ENCODE measurements around the gene VAMP3. TPM values are rescaled to one million over a fixed set of nuclear protein-coding genes. Genes with fewer than 3 reads are reported as not detected.

The VAMP3 gene
- total RNA-seq, 1 donor, result 101 TPM

GRCh38 chr1:7761103-7761502 lies 10.0 kb upstream of the VAMP3 start:
- H4K20me1 ChIP-seq (ENCODE audit: insufficient read depth, low read length), result no peaks in the 10 kb centered on the region
- H3K4me2 ChIP-seq (ENCODE audit: insufficient read depth, low read length), result no peak overlapping the region
- peaks cover 4% of the 10 kb centered on the region for H3K27me3 ChIP-seq (ENCODE audit: insufficient read depth, low read length)
- H3K4me1 ChIP-seq (ENCODE audit: insufficient read depth, low read length), result no peaks in the 10 kb centered on the region
- no peaks in the 10 kb centered on the region for H3K9me3 ChIP-seq (ENCODE audit: low read depth, low read length)
- H3K36me3 ChIP-seq (ENCODE audit: insufficient read depth, low read length), result no peaks in the 10 kb centered on the region
- no peak for DNase-seq (ENCODE audit: insufficient read length, low spot score, missing footprints)
- no peak overlapping the region for H2AFZ ChIP-seq (ENCODE audit: low read length)
- no peaks in the 10 kb centered on the region for H3K79me2 ChIP-seq (ENCODE audit: insufficient read depth, low read length)
- TF ChIP-seq CTCF (IDR thresholded peaks at IDR 0.05; ENCODE audit: extremely low read depth, low read depth, low read length), result no peak
- no peak overlapping the region for H3K27ac ChIP-seq (ENCODE audit: low read depth, low read length)
- no peak overlapping the region for H3K4me3 ChIP-seq (ENCODE audit: insufficient read depth, low read length)

- Histone ChIP-seq H3K9me3 (ENCODE audit: low read depth, low read length) (no peaks in the 10 kb centered on the region), H3K4me2 (ENCODE audit: insufficient read depth, low read length) (no peak overlapping the region), H4K20me1 (ENCODE audit: insufficient read depth, low read length) (peaks cover 3% of the 10 kb centered on the region), H2AFZ (ENCODE audit: low read length) (no peak overlapping the region), H3K4me1 (ENCODE audit: insufficient read depth, low read length) (peaks cover 9% of the 10 kb centered on the region), H3K36me3 (ENCODE audit: insufficient read depth, low read length) (no peaks in the 10 kb centered on the region), H3K4me3 (ENCODE audit: insufficient read depth, low read length) (no peak overlapping the region), H3K79me2 (ENCODE audit: insufficient read depth, low read length) (peaks cover 10% of the 10 kb centered on the region), H3K27ac (ENCODE audit: low read depth, low read length) (no peak overlapping the region), H3K27me3 (ENCODE audit: insufficient read depth, low read length) (no peaks in the 10 kb centered on the region)
- no peak for DNase-seq (ENCODE audit: insufficient read length, low spot score, missing footprints)
- TF ChIP-seq CTCF (IDR thresholded peaks at IDR 0.05; ENCODE audit: extremely low read depth, low read depth, low read length), result no peak
Observed at GRCh38 chr1:7767176-7767575, 3.9 kb upstream of the VAMP3 start.

- Histone ChIP-seq H4K20me1 (ENCODE audit: insufficient read depth, low read length) (peaks cover 7% of the 10 kb centered on the region), H3K4me3 (ENCODE audit: insufficient read depth, low read length) (no peak overlapping the region), H3K9me3 (ENCODE audit: low read depth, low read length) (no peaks in the 10 kb centered on the region), H3K4me2 (ENCODE audit: insufficient read depth, low read length) (no peak overlapping the region), H3K4me1 (ENCODE audit: insufficient read depth, low read length) (peaks cover 11% of the 10 kb centered on the region), H3K27ac (ENCODE audit: low read depth, low read length) (no peak overlapping the region), H2AFZ (ENCODE audit: low read length) (no peak overlapping the region), H3K79me2 (ENCODE audit: insufficient read depth, low read length) (peaks cover 24% of the 10 kb centered on the region), H3K36me3 (ENCODE audit: insufficient read depth, low read length) (no peaks in the 10 kb centered on the region), H3K27me3 (ENCODE audit: insufficient read depth, low read length) (no peaks in the 10 kb centered on the region)
- TF ChIP-seq CTCF (IDR thresholded peaks at IDR 0.05; ENCODE audit: extremely low read depth, low read depth, low read length), result no peak
- DNase-seq (ENCODE audit: insufficient read length, low spot score, missing footprints), result no peak
Observed at GRCh38 chr1:7768583-7768982, 2.5 kb upstream of the VAMP3 start.

- Histone ChIP-seq H3K36me3 (ENCODE audit: insufficient read depth, low read length) (peaks cover 11% of the 10 kb centered on the region), H3K79me2 (ENCODE audit: insufficient read depth, low read length) (peaks cover 36% of the 10 kb centered on the region), H3K4me1 (ENCODE audit: insufficient read depth, low read length) (peaks cover 11% of the 10 kb centered on the region), H3K4me3 (ENCODE audit: insufficient read depth, low read length) (no peak overlapping the region), H3K4me2 (ENCODE audit: insufficient read depth, low read length) (no peak overlapping the region), H3K27me3 (ENCODE audit: insufficient read depth, low read length) (no peaks in the 10 kb centered on the region), H2AFZ (ENCODE audit: low read length) (no peak overlapping the region), H3K9me3 (ENCODE audit: low read depth, low read length) (no peaks in the 10 kb centered on the region), H4K20me1 (ENCODE audit: insufficient read depth, low read length) (peaks cover 7% of the 10 kb centered on the region), H3K27ac (ENCODE audit: low read depth, low read length) (no peak overlapping the region)
- no peak for TF ChIP-seq CTCF (IDR thresholded peaks at IDR 0.05; ENCODE audit: extremely low read depth, low read depth, low read length)
- DNase-seq (ENCODE audit: insufficient read length, low spot score, missing footprints), result no peak
Observed at GRCh38 chr1:7769673-7770412, 1.3 kb upstream of the VAMP3 start.
